HepG2 (cell line): ENCODE measurements around the gene SRD5A2. TPM values are rescaled to one million over a fixed set of nuclear protein-coding genes. Genes with fewer than 3 reads are reported as not detected.

Source experiments
- ATAC-seq: fragments of 200-7000 bp; cut with Tn5 transposase; 3 replicates; pipeline ENCODE4 v1.9.1; 2020; ENCODE audit warnings: mild to moderate bottlenecking, moderate library complexity
- BruUV-seq: library from RNA; stranded (reverse); fragments of 400-500 nt; replicated peaks from 2 replicates; lab custom pipeline; 2021; lab: Mats Ljungman, UMichigan
- CTCF ChIA-PET: fragments of 300-600 bp; formaldehyde crosslinking; extraction: SDS; loops from one replicate; lab custom pipeline; 2021; ENCODE audit warnings: low total read pairs, inconsistent platforms, low intra/inter-chr PET ratio; lab: Yijun Ruan, JAX
- POLR2A ChIA-PET: fragments of 350-600 bp; sonication (Branson Sonifier 250); formaldehyde crosslinking; loops from one replicate; lab custom pipeline; 2020; ENCODE audit warnings: antibody characterized with exemption, inconsistent platforms; lab: Yijun Ruan, JAX
- DNase-seq: peaks from one replicate; pipeline ENCODE4 v3.0.0-alpha.2; 2015; ENCODE audit warnings: low spot score
- FAIRE-seq: peaks from 3 replicates; lab custom pipeline; 2011; peaks lifted over from hg19 to GRCh38; lab: Jason Lieb, UNC
- H2AFZ ChIP-seq: one replicate; pipeline ENCODE4 v1.6.1; 2011; ENCODE audit warnings: low read length, inconsistent platforms
- H3K27ac ChIP-seq: fragments of 300-600 bp; 3 replicates; pipeline ENCODE4 v1.8.0; 2011; ENCODE audit warnings: mixed run types, mild to moderate bottlenecking, mixed read lengths, low read length, inconsistent platforms; ENCODE audit not compliant: insufficient read depth; ENCODE audit errors: extremely low read length
- H3K27me3 ChIP-seq, 2 experiments: fragments of 200-600 bp in 1 of 2; 2 replicates in 1 of 2; 3 replicates in 1 of 2; pipeline versions ENCODE4 v1.6.0 to v1.8.0; 2011; ENCODE audit warnings: low read length in 2 of 2, mild to moderate bottlenecking in 2 of 2, moderate library complexity in 2 of 2, inconsistent platforms in 1 of 2; ENCODE audit not compliant: insufficient read depth in 2 of 2, control insufficient read depth in 1 of 2
- H3K36me3 ChIP-seq, 2 experiments: fragments of 200-600 bp in 1 of 2; replicated peaks in 1 of 2; 2 replicates in 1 of 2; 3 replicates in 1 of 2; pipeline versions ENCODE4 v1.5.1 to v1.8.0; 2011; ENCODE audit warnings: low read length in 2 of 2, inconsistent platforms in 1 of 2; ENCODE audit not compliant: insufficient read depth in 2 of 2, control insufficient read depth in 1 of 2
- H3K4me1 ChIP-seq: 2 replicates; pipeline ENCODE4 v1.5.1; 2012; ENCODE audit warnings: low read length, inconsistent platforms; ENCODE audit not compliant: insufficient read depth
- H3K4me2 ChIP-seq: 2 replicates; pipeline ENCODE4 v1.6.0; 2011; ENCODE audit warnings: low read depth, low read length, inconsistent platforms
- H3K4me3 ChIP-seq, 3 experiments: fragments of 200-600 bp in 1 of 3; sonication (generic), shearing (Covaris generic) in 1 of 3; replicated peaks in 1 of 3; 2 replicates each; pipeline ENCODE4 v1.5.1; 2011 to 2016; ENCODE audit warnings: low read length in 3 of 3, inconsistent platforms in 2 of 3, low read depth in 2 of 3, mild to moderate bottlenecking in 2 of 3, control low read depth in 1 of 3, mixed read lengths in 1 of 3; ENCODE audit not compliant: insufficient read depth in 1 of 3
- H3K79me2 ChIP-seq: one replicate; pipeline ENCODE4 v1.6.1; 2011; ENCODE audit warnings: low read length, inconsistent platforms; ENCODE audit not compliant: insufficient read depth
- H3K9ac ChIP-seq: 2 replicates; pipeline ENCODE4 v1.6.0; 2011; ENCODE audit warnings: mild to moderate bottlenecking, low read depth, low read length, inconsistent platforms; ENCODE audit not compliant: insufficient read depth
- H3K9me3 ChIP-seq: 2 replicates; pipeline ENCODE4 v1.5.1; 2012; ENCODE audit warnings: mild to moderate bottlenecking, low read length
- H4K20me1 ChIP-seq: 2 replicates; pipeline ENCODE4 v1.6.0; 2011; ENCODE audit warnings: inconsistent platforms, mild to moderate bottlenecking, low read length, moderate library complexity; ENCODE audit not compliant: insufficient read depth
- ATF7 ChIP-seq, 2 experiments: fragments of 450-650 bp in 1 of 2; sonication (generic) in 1 of 2; formaldehyde crosslinking in 1 of 2; IDR thresholded peaks; 2 replicates each; pipeline versions ENCODE4 v1.4.0 to v1.6.1; 2016 to 2020; ENCODE audit warnings: antibody characterized with exemption in 1 of 2, mild to moderate bottlenecking in 1 of 2, missing genetic modification reagents in 1 of 2
- EHMT2 ChIP-seq: fragments of 200-600 bp; sonication (generic); IDR thresholded peaks from 2 replicates; pipeline ENCODE4 v1.7.0; 2017; ENCODE audit warnings: antibody characterized with exemption, low read depth, low read length, borderline replicate concordance
- MAFK ChIP-seq, 2 experiments: IDR thresholded peaks in 1 of 2; conservative IDR thresholded peaks in 1 of 2; 2 replicates each; pipeline ENCODE4 v1.6.1; 2011; ENCODE audit warnings: improper control_type of control experiment in 2 of 2, low read length in 2 of 2
- MTF1 ChIP-seq: sonication (generic); formaldehyde crosslinking; IDR thresholded peaks from 2 replicates; pipeline ENCODE4 v1.5.0; 2020; ENCODE audit warnings: missing genetic modification reagents
- NR3C1 ChIP-seq: sonication (generic); formaldehyde crosslinking; IDR thresholded peaks from 2 replicates; pipeline ENCODE4 v1.4.0; 2020; ENCODE audit warnings: missing genetic modification reagents
- PCBP2 ChIP-seq: fragments of 200-400 bp; formaldehyde crosslinking; optimal IDR thresholded peaks from 2 replicates; pipeline ENCODE3; 2018; ENCODE audit warnings: low read length, low read depth; ENCODE audit not compliant: poor library complexity, severe bottlenecking
- SAP130 ChIP-seq: IDR thresholded peaks from 2 replicates; pipeline ENCODE4 v1.6.1; 2016; ENCODE audit warnings: low read depth
- XRCC5 ChIP-seq: fragments of 200-400 bp; formaldehyde crosslinking; optimal IDR thresholded peaks from 2 replicates; pipeline ENCODE3; 2017; ENCODE audit warnings: mild to moderate bottlenecking, low read length
- ZFP36 ChIP-seq: fragments of 150-350 bp; IDR thresholded peaks from 2 replicates; pipeline ENCODE4 v1.6.1; 2018; ENCODE audit warnings: borderline replicate concordance, low read length, low read depth; ENCODE audit not compliant: partially characterized antibody
- ZFP82 ChIP-seq: sonication (generic); formaldehyde crosslinking; IDR thresholded peaks from 2 replicates; pipeline ENCODE4 v1.5.1; 2020; ENCODE audit warnings: mild to moderate bottlenecking, missing genetic modification reagents, borderline replicate concordance
- ZMYM3 ChIP-seq: sonication (generic); formaldehyde crosslinking; IDR thresholded peaks from 2 replicates; pipeline ENCODE4 v1.5.1; 2020; ENCODE audit warnings: mild to moderate bottlenecking, missing genetic modification reagents
- ZNF432 ChIP-seq: sonication (generic); formaldehyde crosslinking; IDR thresholded peaks from 2 replicates; pipeline ENCODE4 v1.5.0; 2020; ENCODE audit warnings: missing genetic modification reagents, mild to moderate bottlenecking, borderline replicate concordance
- ZNF501 ChIP-seq: sonication (generic); formaldehyde crosslinking; IDR thresholded peaks from 2 replicates; pipeline ENCODE4 v1.5.1; 2020; ENCODE audit warnings: mild to moderate bottlenecking, moderate library complexity, missing genetic modification reagents
- ZNF761 ChIP-seq: sonication (generic); formaldehyde crosslinking; conservative IDR thresholded peaks from 2 replicates; pipeline ENCODE4 v1.4.0; 2020; ENCODE audit warnings: mild to moderate bottlenecking, missing genetic modification reagents
- ZNF879 ChIP-seq: sonication (generic); formaldehyde crosslinking; IDR thresholded peaks from 2 replicates; pipeline ENCODE4 v1.8.1; 2023; ENCODE audit warnings: missing genetic modification reagents
- WGBS: methylation state at CpG from one replicate; pipeline ENCODE4 v1.1.6; 2017; ENCODE audit warnings: low lambda C conversion rate; 5-methylcytosine and 5-hydroxymethylcytosine counted together
- in situ Hi-C: cut with HindIII; loops from 2 replicates; pipeline ENCODE4 v1.10.0; 2017; ENCODE audit warnings: low pct_unique_long_range_greater_than_20kb; ENCODE audit not compliant: extremely low pct_ligation_motif_present
- intact Hi-C: fragments of 100-400 bp; cut with micrococcal nuclease; formaldehyde crosslinking; loops from one replicate; pipeline ENCODE4 v1.10.0; 2022; ENCODE audit not compliant: unreplicated experiment
- polyA plus RNA-seq, 8 experiments: library from polyadenylated mRNA; depleted of rRNA in 3 of 8; stranded (reverse) in 7 of 8; unstranded in 1 of 8; fragments of >200 nt; fragmentation: Illumina TruSeq in 4 of 8; extraction: Trizol in 4 of 8; gene quantifications; 2 replicates each; pipeline versions ENCODE4 v1.2.1 to v1.2.3, GENCODE V29; 2011 to 2016; ENCODE audit warnings: low read depth in 4 of 8, missing spikeins in 1 of 8, mixed read lengths in 1 of 8; ENCODE audit not compliant: insufficient read depth in 1 of 8
- total RNA-seq, 5 experiments: library from RNA; depleted of rRNA; stranded (reverse); fragments of >200 nt; fragmentation: Illumina TruSeq; extraction: Trizol; gene quantifications; 2 replicates each; pipeline ENCODE4 v1.2.3, GENCODE V29; 2016; ENCODE audit warnings: low read depth in 1 of 5
- TF ChIP-seq, protein P1 (sequence below): sonication (generic); formaldehyde crosslinking; IDR thresholded peaks from 2 replicates; pipeline ENCODE4 v1.4.0; 2020; ENCODE audit warnings: mild to moderate bottlenecking, missing genetic modification reagents
- TF ChIP-seq, protein P2 (sequence below): sonication (generic); formaldehyde crosslinking; IDR thresholded peaks from 2 replicates; pipeline ENCODE4 v1.4.0; 2020; ENCODE audit warnings: missing genetic modification reagents, borderline replicate concordance

Gene SRD5A2
- total and polyA plus RNA-seq, 2 of the 13 experiments (the other 11 are each of a cell fraction or from before 2014, with no cell fraction given), result 0.01 TPM; not detected in 1

DNA sequence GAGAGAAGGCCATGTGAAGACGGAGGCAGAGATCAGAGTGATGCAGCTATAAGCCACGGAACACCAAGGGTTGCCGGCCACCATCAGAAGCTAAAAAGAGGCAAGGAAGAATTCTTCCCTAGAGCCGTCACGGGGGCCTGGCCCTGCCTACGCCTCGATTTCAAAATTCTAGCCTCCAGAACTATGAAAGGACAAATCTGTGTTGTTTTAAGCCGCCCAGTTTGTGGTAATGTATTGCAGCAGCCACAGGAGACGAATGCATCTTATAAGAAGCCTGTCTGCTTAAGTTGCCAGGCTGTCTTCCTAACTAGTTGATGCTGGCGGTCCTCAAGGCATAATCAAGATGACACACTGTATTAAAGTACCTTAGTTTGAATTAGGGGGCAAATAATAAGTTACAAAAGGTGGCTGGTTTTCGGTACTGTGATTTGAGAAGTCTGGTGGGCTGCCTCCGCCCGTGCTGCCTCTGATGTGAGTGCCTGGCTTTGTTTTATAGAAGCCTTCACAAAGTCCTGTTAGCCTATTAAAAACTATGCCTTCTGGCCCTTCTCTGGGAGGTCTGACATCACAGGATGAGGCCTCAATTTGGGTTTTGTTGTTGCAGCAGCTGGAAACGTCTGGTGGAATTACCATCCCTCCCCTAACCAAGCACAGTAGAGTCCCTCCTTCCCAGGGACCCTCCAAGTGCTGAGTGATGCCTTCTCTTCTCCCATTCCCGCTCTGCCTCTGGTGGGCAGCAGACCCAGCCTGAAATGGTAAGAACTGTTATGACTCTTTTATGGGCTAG, 53.6 kb downstream of the SRD5A2 start:
- Histone ChIP-seq H3K4me1 (no peaks in the 10 kb centered on the region), H3K4me2 (no peak overlapping the region), H4K20me1 (no peaks in the 10 kb centered on the region), H3K9me3 (no peaks in the 10 kb centered on the region), H3K79me2 (no peaks in the 10 kb centered on the region), H3K27ac (no peak overlapping the region), H3K36me3 (no peaks in the 10 kb centered on the region), H3K9ac (no peak overlapping the region), H2AFZ (no peak overlapping the region), H3K4me3 (no peak overlapping the region), H3K27me3 (peaks cover 0 to 39% of the 10 kb centered on the region in 2 experiments; a peak in 2 of 5 replicates)
- DNase-seq (no peak), FAIRE-seq (no peak), ATAC-seq (no peak)
- ChIA-PET CTCF (no interaction called here), POLR2A (no interaction called here)
- intact Hi-C loops, result no loop called here
- WGBS, result 13% methylated on average over 15 of the region's 15 CpGs
- in situ Hi-C loops, result no loop called here
- BruUV-seq, result no TSS peak
- TF ChIP-seq ATF7 (IDR thresholded peaks at IDR 0.05), result no peak
- TF ChIP-seq ATF7 (CRISPR knock-in tag; IDR thresholded peaks at IDR 0.05), result no peak
- TF ChIP-seq MAFK (conservative IDR thresholded peaks at IDR 0.05 in 1 of 2, IDR thresholded peaks at IDR 0.05 in 1 of 2; ENCODE audit: low read length in 2 of 2), result no peak
- no peak for TF ChIP-seq EHMT2
- no peak for TF ChIP-seq NR3C1
- no peak for TF ChIP-seq ZNF761 (CRISPR knock-in tag)
- TF ChIP-seq MTF1 (CRISPR knock-in tag), result no peak
- TF ChIP-seq ZMYM3 (CRISPR knock-in tag), result no peak
- TF ChIP-seq, protein P1, sequence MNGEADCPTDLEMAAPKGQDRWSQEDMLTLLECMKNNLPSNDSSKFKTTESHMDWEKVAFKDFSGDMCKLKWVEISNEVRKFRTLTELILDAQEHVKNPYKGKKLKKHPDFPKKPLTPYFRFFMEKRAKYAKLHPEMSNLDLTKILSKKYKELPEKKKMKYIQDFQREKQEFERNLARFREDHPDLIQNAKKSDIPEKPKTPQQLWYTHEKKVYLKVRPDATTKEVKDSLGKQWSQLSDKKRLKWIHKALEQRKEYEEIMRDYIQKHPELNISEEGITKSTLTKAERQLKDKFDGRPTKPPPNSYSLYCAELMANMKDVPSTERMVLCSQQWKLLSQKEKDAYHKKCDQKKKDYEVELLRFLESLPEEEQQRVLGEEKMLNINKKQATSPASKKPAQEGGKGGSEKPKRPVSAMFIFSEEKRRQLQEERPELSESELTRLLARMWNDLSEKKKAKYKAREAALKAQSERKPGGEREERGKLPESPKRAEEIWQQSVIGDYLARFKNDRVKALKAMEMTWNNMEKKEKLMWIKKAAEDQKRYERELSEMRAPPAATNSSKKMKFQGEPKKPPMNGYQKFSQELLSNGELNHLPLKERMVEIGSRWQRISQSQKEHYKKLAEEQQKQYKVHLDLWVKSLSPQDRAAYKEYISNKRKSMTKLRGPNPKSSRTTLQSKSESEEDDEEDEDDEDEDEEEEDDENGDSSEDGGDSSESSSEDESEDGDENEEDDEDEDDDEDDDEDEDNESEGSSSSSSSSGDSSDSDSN (CRISPR knock-in tag), result no peak
- TF ChIP-seq ZNF879, result no peak
- TF ChIP-seq ZNF432 (CRISPR knock-in tag), result no peak
- no peak for TF ChIP-seq PCBP2
- TF ChIP-seq ZFP82 (CRISPR knock-in tag), result no peak
- TF ChIP-seq ZNF501 (CRISPR knock-in tag), result no peak
- no peak for TF ChIP-seq SAP130 (CRISPR knock-in tag)
- TF ChIP-seq, protein P2, sequence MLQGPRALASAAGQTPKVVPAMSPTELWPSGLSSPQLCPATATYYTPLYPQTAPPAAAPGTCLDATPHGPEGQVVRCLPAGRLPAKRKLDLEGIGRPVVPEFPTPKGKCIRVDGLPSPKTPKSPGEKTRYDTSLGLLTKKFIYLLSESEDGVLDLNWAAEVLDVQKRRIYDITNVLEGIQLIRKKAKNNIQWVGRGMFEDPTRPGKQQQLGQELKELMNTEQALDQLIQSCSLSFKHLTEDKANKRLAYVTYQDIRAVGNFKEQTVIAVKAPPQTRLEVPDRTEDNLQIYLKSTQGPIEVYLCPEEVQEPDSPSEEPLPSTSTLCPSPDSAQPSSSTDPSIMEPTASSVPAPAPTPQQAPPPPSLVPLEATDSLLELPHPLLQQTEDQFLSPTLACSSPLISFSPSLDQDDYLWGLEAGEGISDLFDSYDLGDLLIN (CRISPR knock-in tag), result no peak
- TF ChIP-seq ZFP36, result no peak
- no peak for TF ChIP-seq XRCC5
